Mesendoderm (in vitro differentiated cells): ENCODE results near the gene AMD1. TPM values are rescaled to one million over a fixed set of nuclear protein-coding genes. Genes with fewer than 3 reads are reported as not detected.

Experiments used
- DNase-seq: peaks from one replicate; pipeline ENCODE4 v3.0.0; 2013
- H2AK5ac ChIP-seq: 2 replicates; pipeline ENCODE4 v1.6.1; 2013; ENCODE audit warnings: low read length, inconsistent platforms
- H2BK120ac ChIP-seq: 2 replicates; pipeline ENCODE4 v1.6.1; 2013; ENCODE audit warnings: low read depth, mild to moderate bottlenecking, low read length, moderate library complexity, mixed read lengths
- H2BK15ac ChIP-seq: replicated peaks from 2 replicates; pipeline ENCODE4 v1.6.1; 2013; ENCODE audit warnings: low read depth, mild to moderate bottlenecking, moderate library complexity
- H2BK5ac ChIP-seq: 2 replicates; pipeline ENCODE4 v1.6.1; 2013; ENCODE audit warnings: low read length, inconsistent platforms
- H3K18ac ChIP-seq: 2 replicates; pipeline ENCODE4 v1.6.1; 2013; ENCODE audit warnings: mild to moderate bottlenecking, low read length, mixed read lengths
- H3K23ac ChIP-seq: one replicate; pipeline ENCODE4 v1.6.1; 2013; ENCODE audit warnings: low read length
- H3K27ac ChIP-seq: 2 replicates; pipeline ENCODE4 v1.5.1; 2013; ENCODE audit warnings: low read depth, mild to moderate bottlenecking, inconsistent platforms, low read length, moderate library complexity
- H3K27me3 ChIP-seq: 2 replicates; pipeline ENCODE4 v1.6.1; 2013; ENCODE audit warnings: low read length, control low read depth, mild to moderate bottlenecking, inconsistent platforms; ENCODE audit not compliant: insufficient read depth, poor library complexity
- H3K36me3 ChIP-seq: 2 replicates; pipeline ENCODE4 v1.6.1; 2013; ENCODE audit warnings: low read length, inconsistent platforms; ENCODE audit not compliant: control insufficient read depth, insufficient read depth
- H3K4ac ChIP-seq: one replicate; pipeline ENCODE4 v1.6.1; 2013; ENCODE audit warnings: low read depth, mild to moderate bottlenecking, low read length, moderate library complexity
- H3K4me1 ChIP-seq: 2 replicates; pipeline ENCODE4 v1.6.1; 2013; ENCODE audit warnings: low read depth, low read length, inconsistent platforms; ENCODE audit not compliant: control insufficient read depth
- H3K4me2 ChIP-seq: 2 replicates; pipeline ENCODE4 v1.6.1; 2013; ENCODE audit warnings: low read length
- H3K4me3 ChIP-seq: 2 replicates; pipeline ENCODE4 v1.5.1; 2013; ENCODE audit warnings: mild to moderate bottlenecking, low read length
- H3K56ac ChIP-seq: one replicate; pipeline ENCODE4 v1.6.1; 2013; ENCODE audit warnings: low read length
- H3K79me1 ChIP-seq: 2 replicates; pipeline ENCODE4 v1.6.1; 2013; ENCODE audit warnings: low read length, inconsistent platforms
- H3K79me2 ChIP-seq: 2 replicates; pipeline ENCODE4 v1.6.1; 2013; ENCODE audit warnings: mild to moderate bottlenecking, low read length; ENCODE audit not compliant: control insufficient read depth, insufficient read depth
- H3K9ac ChIP-seq: 2 replicates; pipeline ENCODE4 v1.6.1; 2013; ENCODE audit warnings: low read length, inconsistent platforms
- H4K5ac ChIP-seq: one replicate; pipeline ENCODE4 v1.6.1; 2013; ENCODE audit warnings: low read length
- H4K8ac ChIP-seq: one replicate; pipeline ENCODE4 v1.6.1; 2013; ENCODE audit warnings: low read depth, mild to moderate bottlenecking, control low read depth, low read length, moderate library complexity
- WGBS: extraction: QIAGEN DNeasy Blood & Tissue Kit; methylation state at CpG from one replicate; pipeline ENCODE4 v1.1.7; 2013; ENCODE audit warnings: low lambda C conversion rate, missing lambda C conversion rate; ENCODE audit not compliant: insufficient coverage; ENCODE audit errors: extremely low coverage; 5-methylcytosine and 5-hydroxymethylcytosine counted together
- polyA plus RNA-seq, 2 experiments: library from polyadenylated mRNA; stranded (reverse); fragments of 200-250 nt; gene quantifications; one replicate each; pipeline ENCODE4 v1.2.3, GENCODE V29; 2013

AMD1 gene
- polyA plus RNA-seq (2013, experiment 1 of 2) = 228 TPM
- polyA plus RNA-seq (2013, experiment 2 of 2) = 227 TPM

GRCh38 chr6:110873981-110874879 is at the start of gene AMD1:
TSS of gene AMD1 (plus strand) at chr6:110874785. CDS start at chr6:110875106, 321 bp downstream.
- peak within 1 kb of the TSS; percentile 96 for H3K4me2 ChIP-seq
- H4K5ac ChIP-seq = no peak within 1 kb of the TSS
- peak within 1 kb of the TSS; percentile 95 for H3K9ac ChIP-seq
- no peak within 1 kb of the TSS for H2AK5ac ChIP-seq
- no peaks in the 10 kb centered on the region for H3K27me3 ChIP-seq
- peak within 1 kb of the TSS; percentile 79 for H2BK5ac ChIP-seq
- no peak within 1 kb of the TSS for H2BK120ac ChIP-seq
- peak within 1 kb of the TSS; percentile 74 for H3K4me3 ChIP-seq
- H3K79me1 ChIP-seq = no peaks in the 10 kb centered on the region
- no peak within 1 kb of the TSS for H2BK15ac ChIP-seq
- peak within 1 kb of the TSS; percentile 83 for H3K27ac ChIP-seq
- no peaks in the 10 kb centered on the region for H3K36me3 ChIP-seq
- H3K23ac ChIP-seq = peak within 1 kb of the TSS; percentile 71
- peak within 1 kb of the TSS; percentile 97 for H3K56ac ChIP-seq
- H3K18ac ChIP-seq = peak within 1 kb of the TSS; percentile 57
- DNase-seq = peak; percentile 98
- no peak within 1 kb of the TSS for H4K8ac ChIP-seq
- peaks cover 50% of the 10 kb centered on the region for H3K79me2 ChIP-seq
- no peaks in the 10 kb centered on the region for H3K4me1 ChIP-seq
- H3K4ac ChIP-seq = peak within 1 kb of the TSS; percentile 73
- no CpG with 5 or more reads among the region's 59 CpGs for WGBS

- no peak overlapping the region for H4K5ac ChIP-seq
- no peak overlapping the region for H2BK120ac ChIP-seq
- no peak overlapping the region for H3K27ac ChIP-seq
- no peaks in the 10 kb centered on the region for H3K36me3 ChIP-seq
- H2AK5ac ChIP-seq = no peak overlapping the region
- H4K8ac ChIP-seq = no peak overlapping the region
- no peaks in the 10 kb centered on the region for H3K27me3 ChIP-seq
- no peaks in the 10 kb centered on the region for H3K79me1 ChIP-seq
- no peak overlapping the region for H2BK5ac ChIP-seq
- DNase-seq = peak; percentile 4
- no peaks in the 10 kb centered on the region for H3K4me1 ChIP-seq
- H2BK15ac ChIP-seq = no peak overlapping the region
- no CpG with 5 or more reads among the region's 9 CpGs for WGBS
- no peak overlapping the region for H3K23ac ChIP-seq
- H3K4me2 ChIP-seq = no peak overlapping the region
- no peak overlapping the region for H3K56ac ChIP-seq
- H3K79me2 ChIP-seq = no peaks in the 10 kb centered on the region
- no peak overlapping the region for H3K18ac ChIP-seq
- H3K4me3 ChIP-seq = no peak overlapping the region
- H3K4ac ChIP-seq = no peak overlapping the region
- H3K9ac ChIP-seq = no peak overlapping the region
These were observed 48.1 kb upstream of the AMD1 start for GRCh38 chr6:110826236-110827129.

- H3K9ac ChIP-seq = no peak overlapping the region
- no peak overlapping the region for H3K23ac ChIP-seq
- no peak overlapping the region for H3K4ac ChIP-seq
- DNase-seq = no peak
- no peak overlapping the region for H3K27ac ChIP-seq
- no peaks in the 10 kb centered on the region for H3K27me3 ChIP-seq
- no peak overlapping the region for H4K5ac ChIP-seq
- H2BK15ac ChIP-seq = no peak overlapping the region
- no peak overlapping the region for H2AK5ac ChIP-seq
- H3K36me3 ChIP-seq = no peaks in the 10 kb centered on the region
- H3K4me3 ChIP-seq = no peak overlapping the region
- no peak overlapping the region for H2BK5ac ChIP-seq
- H3K56ac ChIP-seq = no peak overlapping the region
- no peaks in the 10 kb centered on the region for H3K79me1 ChIP-seq
- no peak overlapping the region for H3K4me2 ChIP-seq
- H4K8ac ChIP-seq = no peak overlapping the region
- no peaks in the 10 kb centered on the region for H3K79me2 ChIP-seq
- no peak overlapping the region for H2BK120ac ChIP-seq
- no CpG with 5 or more reads among the region's 1 CpG for WGBS
- H3K4me1 ChIP-seq = no peaks in the 10 kb centered on the region
- H3K18ac ChIP-seq = no peak overlapping the region
These were observed 46.2 kb upstream of the AMD1 start for GRCh38 chr6:110828396-110828795.

GRCh38 chr6:110831405-110831804 is 43.2 kb upstream of the AMD1 start:
- WGBS = no CpG with 5 or more reads among the region's 6 CpGs
- no peak overlapping the region for H3K4ac ChIP-seq
- no peaks in the 10 kb centered on the region for H3K79me2 ChIP-seq
- H3K4me3 ChIP-seq = no peak overlapping the region
- no peak overlapping the region for H2BK5ac ChIP-seq
- H3K27ac ChIP-seq = no peak overlapping the region
- no peak overlapping the region for H3K18ac ChIP-seq
- H4K5ac ChIP-seq = no peak overlapping the region
- H2BK15ac ChIP-seq = no peak overlapping the region
- H3K9ac ChIP-seq = no peak overlapping the region
- H4K8ac ChIP-seq = no peak overlapping the region
- H3K27me3 ChIP-seq = no peaks in the 10 kb centered on the region
- DNase-seq = no peak
- H3K79me1 ChIP-seq = no peaks in the 10 kb centered on the region
- H2AK5ac ChIP-seq = no peak overlapping the region
- H3K56ac ChIP-seq = no peak overlapping the region
- no peak overlapping the region for H3K23ac ChIP-seq
- H3K4me2 ChIP-seq = no peak overlapping the region
- H2BK120ac ChIP-seq = no peak overlapping the region
- H3K36me3 ChIP-seq = no peaks in the 10 kb centered on the region
- no peaks in the 10 kb centered on the region for H3K4me1 ChIP-seq

GRCh38 chr6:110833831-110834230 is 40.8 kb upstream of the AMD1 start:
- Histone ChIP-seq H2BK15ac (no peak overlapping the region), H3K27ac (no peak overlapping the region), H3K4ac (no peak overlapping the region), H2AK5ac (no peak overlapping the region), H2BK5ac (no peak overlapping the region), H3K36me3 (no peaks in the 10 kb centered on the region), H3K9ac (no peak overlapping the region), H3K4me3 (no peak overlapping the region), H3K56ac (no peak overlapping the region), H3K27me3 (no peaks in the 10 kb centered on the region), H3K18ac (no peak overlapping the region), H4K5ac (no peak overlapping the region), H3K79me2 (no peaks in the 10 kb centered on the region), H4K8ac (no peak overlapping the region), H2BK120ac (no peak overlapping the region), H3K79me1 (no peaks in the 10 kb centered on the region), H3K4me1 (no peaks in the 10 kb centered on the region), H3K23ac (no peak overlapping the region), H3K4me2 (no peak overlapping the region)
- DNase-seq = no peak
- WGBS = 100% methylated on average over 3 of the region's 6 CpGs
